Hematopoietic multipotent progenitor cell treated with erythropoietin and hydrocortisone succinate and interleukin-3 and kit ligand, for 15 days (in vitro differentiated cells): ENCODE results near the gene MACC1.
"Not testable (repeated sequence)": the region's sequence is repeated elsewhere in the genome, so short reads cannot be mapped to it uniquely, and the experiment has no call there.

ENCODE experiments used
- DNase-seq: peaks from one replicate; pipeline ENCODE4 v3.0.0-alpha.2; 2015; ENCODE audit warnings: low spot score

MACC1 gene

DNA sequence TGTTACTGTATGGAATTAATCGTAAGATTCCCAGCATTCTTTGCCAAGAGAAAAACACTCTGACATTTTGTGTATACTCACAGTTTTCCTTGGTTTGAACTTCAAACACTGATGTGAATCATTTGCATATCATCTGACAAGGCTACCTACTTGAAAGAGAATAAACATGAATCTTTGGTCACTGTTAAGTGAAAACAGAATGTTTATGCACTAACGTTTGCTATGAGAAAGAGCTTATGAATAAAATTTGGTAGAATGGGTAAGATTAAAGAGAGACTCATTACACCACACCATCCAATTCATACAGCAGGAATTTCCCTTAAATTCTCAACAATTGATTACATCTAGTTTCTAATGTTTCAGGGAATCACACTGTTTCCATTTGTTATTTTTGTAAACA is 46.6 kb downstream of the MACC1 start:
- no peak for DNase-seq

DNA sequence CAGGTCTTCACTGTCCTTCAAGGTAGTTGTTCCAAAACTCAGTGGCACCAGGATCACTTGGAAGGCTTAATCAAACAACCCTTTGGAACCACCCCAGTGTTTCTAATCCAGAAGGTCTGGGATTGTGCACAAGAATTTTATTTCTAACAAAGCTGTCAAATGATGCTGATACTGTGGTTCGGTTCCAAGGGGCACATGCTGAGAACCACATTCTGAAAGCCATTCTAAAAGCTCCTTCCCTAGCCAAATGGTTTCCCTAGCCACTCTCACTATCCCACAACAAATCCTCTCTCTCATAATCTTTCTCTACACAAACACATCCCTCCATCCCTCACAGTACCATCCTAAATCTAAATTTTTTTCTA is 52.1 kb downstream of the MACC1 start:
- no peak for DNase-seq

DNA sequence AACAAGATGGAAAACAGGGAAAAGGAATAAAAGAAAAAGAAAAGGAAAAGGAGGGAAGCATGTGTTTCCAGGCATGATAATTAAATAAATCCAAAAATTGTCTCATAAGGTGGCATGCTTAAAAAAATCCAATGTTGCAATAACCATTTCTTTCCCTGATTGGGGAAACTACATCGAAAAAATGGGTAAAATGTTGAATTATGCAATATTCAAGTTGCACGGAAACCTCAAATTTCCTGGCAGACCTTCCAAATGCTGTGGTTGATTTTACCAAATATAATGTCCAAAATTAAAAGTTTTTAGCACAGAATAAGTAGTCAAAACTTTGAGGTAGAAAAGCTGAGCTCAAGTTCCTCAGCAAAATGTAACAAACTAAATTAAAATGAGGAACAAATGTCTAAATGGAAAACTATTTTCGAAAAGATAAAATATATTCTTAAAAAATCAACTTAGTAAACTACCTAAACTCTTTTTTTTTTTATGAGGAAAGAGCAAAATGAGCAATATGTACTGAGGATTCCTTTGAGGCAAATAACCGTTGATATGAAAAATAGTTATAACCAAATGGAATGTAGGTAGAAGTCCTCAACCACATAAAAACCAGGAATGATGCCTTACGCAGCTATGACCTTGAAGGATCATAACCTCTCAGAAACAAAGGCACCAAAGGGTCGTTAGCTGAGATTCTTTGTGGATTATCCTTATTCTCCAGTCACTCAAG is 52.6 kb downstream of the MACC1 start:
- DNase-seq, result no peak

DNA sequence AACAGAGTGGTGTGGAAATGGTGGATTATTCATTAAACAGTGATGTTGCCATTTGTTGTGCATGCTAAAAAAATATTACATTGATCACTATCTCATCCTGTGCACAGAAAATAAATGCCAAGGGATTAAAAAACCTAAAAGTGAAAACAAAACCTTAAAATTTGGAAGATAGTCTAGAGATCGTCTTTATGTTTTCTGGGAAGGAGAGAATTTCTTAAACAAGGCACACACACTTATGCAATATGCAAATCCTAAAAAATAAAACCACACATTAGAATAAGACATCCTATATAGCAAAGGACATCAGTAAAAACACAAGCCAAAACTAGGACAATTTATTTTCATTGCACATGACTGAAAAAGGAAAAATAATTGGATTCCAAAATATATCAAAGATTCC is 54.5 kb downstream of the MACC1 start:
- no peak for DNase-seq

DNA sequence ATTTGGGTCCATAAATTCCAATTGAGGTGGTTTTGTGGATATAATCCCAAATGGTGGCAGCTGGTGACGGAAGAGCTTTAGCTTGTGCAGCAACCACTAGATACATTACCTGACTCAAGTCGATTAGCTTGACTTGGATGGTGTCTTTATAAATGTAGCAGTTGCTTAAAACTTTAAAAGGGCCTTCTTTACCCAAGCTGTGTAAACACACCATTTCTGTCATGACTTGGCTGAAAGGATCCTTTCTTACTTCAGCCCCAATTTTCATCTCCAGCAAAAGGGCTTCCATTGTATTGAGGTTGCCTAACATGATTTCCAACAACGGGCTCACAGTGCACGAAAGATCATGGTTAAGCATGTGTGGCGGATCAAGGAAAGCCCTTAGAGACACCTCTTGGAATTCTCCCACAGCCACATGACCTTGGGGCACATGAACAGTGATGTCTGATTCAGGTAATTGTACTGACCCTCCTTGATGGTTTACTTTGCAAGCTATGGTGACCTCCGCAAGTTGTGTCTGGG is 57.9 kb downstream of the MACC1 start:
- DNase-seq, result no peak

DNA sequence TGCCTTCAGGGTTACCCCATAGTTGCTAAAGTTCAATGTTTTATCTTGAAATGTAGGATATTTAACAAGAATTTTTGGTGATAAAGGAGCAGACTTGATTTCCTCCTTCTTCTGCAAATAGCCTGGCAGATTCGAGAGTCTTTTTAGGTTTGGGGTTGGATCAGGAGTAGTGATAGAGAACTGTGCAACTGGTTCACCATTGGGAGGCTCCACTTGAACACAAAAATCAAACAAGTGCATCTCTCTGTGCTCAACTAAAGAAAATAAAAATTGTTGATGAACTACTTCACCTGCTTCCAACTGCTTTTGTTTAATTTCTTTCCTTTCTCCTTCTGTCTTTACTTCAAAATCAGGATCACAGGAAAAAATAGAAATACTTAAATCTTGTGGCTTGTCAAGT is 58.5 kb downstream of the MACC1 start:
- no peak for DNase-seq

DNA sequence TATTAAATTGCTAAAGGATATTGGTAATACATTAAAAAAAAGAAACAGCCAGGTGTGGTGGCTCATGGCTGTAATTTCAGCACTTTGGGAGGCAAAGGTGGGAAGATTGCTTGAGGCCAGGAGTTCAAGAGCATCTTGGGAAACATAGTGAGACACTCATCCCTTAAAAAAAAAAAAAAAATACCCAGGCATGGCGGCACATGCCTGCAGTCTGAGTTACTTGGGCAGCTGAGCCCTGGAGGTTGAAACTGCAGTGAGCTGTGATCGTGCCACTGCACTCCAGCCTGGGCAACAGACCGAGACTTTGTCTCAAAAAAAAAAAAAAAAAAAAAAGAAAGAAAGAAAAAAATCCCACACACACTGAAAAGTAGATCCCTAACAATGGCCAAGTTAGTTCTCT is 59.7 kb downstream of the MACC1 start:
- DNase-seq, result no peak

DNA sequence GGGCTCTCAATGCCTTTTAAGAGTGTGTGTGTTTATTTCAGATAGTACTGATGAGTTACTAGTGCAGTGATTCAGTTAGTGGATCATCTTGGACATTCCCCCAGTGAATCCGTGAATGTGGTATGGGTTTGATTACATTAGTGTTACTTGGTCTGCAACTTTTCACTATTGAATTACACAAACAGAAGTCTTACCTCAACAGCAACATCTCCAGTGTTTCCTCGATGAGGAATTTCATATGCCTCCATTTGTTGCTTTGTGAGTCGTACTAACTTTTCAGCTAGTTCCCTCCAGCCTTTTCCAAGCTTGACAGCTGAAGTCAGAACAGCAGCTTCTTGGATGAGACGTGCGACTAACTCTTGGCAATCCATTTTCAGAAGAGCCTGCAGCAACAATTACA is 63.2 kb downstream of the MACC1 start:
- no peak for DNase-seq

DNA sequence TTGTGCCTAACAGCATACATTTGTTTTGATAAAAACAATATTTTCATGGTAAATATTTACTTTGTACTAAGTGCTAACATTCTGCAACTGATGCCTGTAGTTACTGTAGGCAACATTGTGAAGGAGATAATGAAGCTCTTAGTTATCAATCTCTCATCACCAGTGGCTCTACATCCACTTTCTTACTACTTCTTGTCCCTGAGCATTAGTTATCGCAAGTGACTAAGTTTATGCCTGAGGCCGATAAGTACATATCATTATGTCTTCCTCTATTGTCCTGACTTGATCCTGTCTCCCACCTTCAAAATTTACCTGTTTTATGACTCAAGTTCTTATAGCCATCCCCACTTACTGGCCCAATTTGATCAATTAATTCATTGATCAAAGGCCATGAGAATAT is 63.6 kb downstream of the MACC1 start:
- DNase-seq, result no peak

DNA sequence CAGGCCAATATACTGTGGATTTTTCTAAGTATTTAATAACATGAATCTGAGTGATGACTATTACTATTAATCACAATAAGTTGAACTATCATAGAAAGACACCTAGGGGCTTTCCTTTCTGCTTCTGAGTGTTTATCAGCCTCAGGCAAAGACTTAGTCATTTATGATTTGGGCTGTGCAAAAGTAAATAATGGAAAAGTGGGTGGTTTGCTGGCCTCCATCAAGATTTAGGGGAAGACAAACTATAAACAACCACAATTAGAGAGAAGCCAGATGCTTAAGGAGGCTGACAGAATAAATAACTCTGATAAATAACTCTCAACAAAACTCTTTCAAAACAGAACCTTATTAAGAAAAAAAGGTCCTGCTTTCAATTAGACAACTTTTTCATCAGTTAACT is 64.7 kb downstream of the MACC1 start:
- DNase-seq, result no peak

DNA sequence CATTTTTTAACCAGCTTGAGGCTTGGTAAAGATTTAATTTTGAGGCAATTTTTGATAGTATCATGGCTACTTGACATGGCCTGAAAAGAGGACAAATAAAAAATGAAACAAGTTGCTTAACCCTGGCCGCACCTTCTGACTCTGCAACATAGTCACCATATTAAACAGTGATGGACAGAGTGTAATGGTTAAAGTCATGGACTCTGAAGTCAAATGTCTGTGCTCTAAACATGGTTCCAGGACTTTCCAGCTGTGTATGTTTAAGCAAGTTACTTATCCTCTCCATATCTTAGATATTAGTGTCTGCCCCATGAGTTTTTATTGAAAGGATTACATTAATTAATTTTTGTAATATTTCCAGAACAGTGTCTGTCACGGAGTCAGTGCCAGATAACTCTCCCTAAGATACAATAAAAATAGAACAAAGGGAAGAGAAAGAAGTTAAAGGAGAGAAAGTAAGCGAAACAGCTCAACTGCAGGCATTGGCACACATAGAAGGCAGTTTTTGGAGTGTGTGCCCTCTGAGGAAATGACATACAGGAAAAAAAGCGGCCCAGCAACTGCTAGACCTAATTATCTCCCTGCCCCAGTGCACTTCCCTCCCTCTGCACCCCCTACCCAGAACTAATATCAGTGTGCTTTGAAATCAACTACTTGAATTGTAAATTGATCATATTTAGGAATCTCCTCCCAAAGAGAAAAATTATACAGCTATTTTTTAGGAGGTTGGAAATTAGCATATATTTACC is 65.3 kb downstream of the MACC1 start:
- no peak for DNase-seq

DNA sequence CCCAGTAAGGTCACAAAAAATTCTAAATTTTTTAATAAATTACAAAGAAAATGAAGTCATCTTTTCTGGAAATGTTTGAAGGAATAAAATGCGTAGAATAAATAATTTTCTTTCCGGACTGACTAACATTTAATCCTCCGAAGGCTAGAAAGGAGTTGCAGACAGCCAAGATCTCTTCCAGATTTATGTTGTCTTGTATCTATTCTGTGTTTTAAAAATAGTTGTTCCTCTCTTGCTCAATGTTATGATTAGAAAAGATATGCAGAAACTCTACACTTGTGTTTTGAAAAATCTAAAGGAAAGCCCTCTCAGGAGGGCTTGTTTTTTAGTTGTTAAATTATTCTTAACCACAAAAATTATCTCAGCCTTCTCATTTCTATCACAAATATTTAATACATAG is 70.7 kb downstream of the MACC1 start:
- DNase-seq, result no peak

DNA sequence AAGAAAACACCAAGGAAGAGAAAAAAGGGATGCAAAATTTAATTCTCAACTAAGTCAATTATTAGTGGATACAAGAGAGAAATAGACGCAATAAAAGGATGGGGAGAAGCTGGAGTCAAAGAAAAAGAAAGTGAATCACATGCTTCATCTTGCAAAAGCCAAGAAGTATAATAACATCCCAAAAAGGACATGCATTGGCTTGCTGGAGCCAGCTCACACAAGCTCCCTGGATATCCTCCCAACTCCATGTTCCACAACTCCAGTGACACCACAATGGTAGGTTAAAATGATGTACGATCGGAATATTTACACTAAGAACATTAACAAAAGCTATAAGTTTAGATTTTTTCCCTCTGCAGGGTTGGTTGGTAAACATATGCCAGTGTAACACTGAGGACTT is 72.4 kb downstream of the MACC1 start:
- no peak for DNase-seq

DNA sequence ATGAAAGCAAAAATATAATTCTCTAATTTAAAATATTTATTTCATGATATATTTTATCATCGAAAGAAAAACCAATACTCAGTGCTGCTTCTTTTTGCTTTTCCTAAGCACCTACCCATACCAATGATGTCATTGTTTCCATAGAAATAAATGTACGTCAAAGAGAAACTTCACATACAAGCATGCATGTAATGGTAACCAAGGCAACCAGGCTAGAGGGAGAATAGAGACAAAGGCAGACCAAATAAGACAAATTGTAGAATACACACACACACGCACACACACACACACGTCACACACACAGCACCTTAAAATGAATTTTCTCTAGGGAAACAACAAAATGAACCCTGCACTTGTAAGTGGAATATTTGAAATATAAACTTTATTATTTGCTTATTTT is 75.5 kb downstream of the MACC1 start:
- no peak for DNase-seq

DNA sequence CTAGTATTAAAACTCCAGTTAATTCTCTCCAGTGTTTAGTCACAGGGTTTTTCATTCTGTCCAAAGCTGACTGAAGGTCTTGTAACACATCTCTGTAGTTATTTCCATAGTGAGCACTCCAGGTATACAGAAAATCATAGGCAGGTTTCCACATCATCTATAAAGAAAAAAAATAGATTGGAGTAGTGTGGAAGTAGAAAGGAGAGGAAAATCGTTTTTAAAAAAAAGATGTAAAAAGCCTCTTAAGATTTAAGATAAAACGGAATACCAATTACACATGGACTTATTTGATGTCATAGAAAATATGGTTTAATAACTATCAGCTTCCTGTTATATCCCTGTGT is 76.2 kb downstream of the MACC1 start:
- DNase-seq, result no peak

DNA sequence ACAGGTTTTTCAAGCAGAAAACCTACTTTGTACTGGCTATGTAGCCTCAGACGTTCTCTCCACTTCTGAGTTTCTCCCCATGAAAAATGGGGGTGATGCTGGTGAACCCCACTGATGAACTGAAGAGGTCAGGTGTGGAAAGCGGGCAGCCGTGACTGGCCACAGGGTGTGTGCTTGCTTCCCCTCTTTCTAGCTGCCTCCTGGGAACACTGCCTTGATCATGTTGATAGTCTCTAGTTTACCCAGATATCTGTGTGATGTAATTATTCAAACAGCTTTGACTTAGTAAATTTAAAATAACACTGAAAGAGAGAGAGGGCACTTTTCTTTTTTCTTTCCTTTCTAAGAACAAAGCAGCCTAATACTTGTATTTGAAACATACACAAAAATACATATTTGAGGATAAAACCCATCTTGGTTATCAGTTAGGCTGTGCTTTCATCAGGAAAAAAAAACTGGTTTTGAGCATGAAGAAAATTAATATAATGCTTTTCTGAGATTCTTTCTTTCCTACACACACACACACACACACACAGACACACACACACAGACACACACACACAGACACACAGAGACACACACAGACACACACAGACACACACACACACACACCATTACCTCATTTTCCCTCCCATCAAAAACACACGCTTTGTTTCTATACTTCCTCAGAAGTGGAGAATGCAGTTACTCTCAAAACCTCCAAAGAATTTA is 76.7 kb downstream of the MACC1 start:
- no peak for DNase-seq

DNA sequence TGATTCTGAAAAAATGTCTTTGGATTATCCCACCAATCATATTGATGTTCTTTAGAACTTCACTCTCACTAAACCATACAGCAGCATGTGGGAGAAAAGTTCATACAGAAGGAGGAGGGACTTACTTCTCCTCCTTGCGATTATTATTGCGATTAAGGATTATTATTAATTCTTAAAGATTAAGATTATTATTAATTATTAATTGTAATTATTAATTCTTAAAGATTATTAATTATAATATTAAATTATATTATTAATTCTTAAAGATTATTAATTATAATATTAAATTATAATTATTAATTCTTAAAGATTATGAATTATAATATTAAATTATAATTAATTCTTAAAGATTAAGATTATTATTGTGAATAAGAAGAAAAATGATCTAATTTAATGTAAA is 80.5 kb downstream of the MACC1 start:
- DNase-seq, result no peak

DNA sequence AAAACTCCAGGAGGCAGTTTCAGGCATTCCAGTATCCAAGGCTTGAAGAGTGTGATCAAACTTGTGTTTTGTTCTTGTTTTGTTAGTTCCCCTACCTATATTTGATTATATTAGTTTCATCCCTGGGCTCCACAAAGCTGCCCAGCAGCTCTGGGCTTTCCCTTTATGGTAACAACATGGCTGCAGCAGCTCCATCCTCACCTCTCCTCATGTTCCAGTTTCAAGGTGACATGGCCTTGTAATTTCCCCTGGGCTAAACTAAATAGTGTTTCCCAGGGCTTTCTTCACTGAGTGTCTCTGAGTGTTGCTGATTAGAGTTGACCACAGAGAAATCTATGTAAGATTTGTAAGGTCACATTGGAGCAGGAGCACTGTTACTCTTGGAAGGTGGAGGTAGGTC is 83.4 kb downstream of the MACC1 start:
- DNase-seq, result no peak

DNA sequence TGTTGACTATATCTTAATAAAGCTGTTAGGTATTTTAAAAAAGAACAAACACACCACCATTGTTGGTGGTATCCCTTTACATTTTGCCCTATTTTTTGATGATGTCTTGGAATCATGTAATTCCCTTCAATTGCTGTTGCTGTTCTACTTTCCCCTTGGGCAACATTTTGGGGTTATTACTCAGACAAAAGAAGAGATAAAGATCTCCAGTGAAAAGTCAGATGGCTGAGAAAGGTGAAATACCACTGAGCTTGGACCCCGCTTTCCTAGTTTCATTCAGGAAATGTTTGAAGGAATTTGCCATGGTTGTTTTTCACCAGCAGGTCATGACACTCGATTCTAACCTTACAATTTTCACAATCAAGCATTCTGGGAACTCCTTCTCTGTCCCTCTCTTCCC is 84.6 kb downstream of the MACC1 start:
- DNase-seq, result no peak

DNA sequence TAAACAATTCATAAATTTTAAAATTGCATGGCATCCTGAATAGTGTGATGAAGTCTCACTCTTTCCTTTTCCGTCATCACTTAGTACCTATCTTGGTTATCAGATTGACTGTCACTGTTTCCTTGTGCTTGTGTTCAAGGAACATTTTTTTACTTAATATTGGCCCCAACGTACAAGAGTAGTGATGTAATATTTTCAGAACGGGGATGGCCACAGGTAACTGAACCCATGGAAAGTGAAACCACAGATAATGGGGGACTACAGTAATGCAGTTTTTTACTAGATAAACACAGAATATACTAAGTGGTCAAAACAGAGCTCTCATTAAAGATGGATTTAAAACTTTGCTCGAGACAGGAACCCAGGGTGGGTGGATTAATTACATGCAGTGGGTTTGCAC is 85.4 kb downstream of the MACC1 start:
- no peak for DNase-seq

DNA sequence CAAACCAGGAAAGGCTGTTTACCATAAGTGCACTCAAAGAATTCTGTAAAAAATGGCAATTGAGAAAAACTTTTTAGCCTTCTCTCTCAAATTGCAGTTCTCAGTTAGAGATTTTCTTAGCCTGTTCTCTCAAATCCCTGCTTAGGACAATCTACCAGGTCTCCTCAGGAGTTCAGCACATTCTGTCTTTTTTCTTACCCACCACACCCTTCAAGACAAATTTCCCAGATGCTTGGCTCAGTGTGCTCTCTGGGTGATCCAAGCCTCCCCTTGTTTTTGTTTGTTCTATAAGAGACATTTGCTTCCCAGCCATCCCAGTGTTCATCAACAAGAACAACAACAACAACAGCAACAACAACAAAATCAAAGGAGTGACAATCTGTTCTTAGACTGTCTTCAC is 87.3 kb downstream of the MACC1 start:
- DNase-seq, result no peak

DNA sequence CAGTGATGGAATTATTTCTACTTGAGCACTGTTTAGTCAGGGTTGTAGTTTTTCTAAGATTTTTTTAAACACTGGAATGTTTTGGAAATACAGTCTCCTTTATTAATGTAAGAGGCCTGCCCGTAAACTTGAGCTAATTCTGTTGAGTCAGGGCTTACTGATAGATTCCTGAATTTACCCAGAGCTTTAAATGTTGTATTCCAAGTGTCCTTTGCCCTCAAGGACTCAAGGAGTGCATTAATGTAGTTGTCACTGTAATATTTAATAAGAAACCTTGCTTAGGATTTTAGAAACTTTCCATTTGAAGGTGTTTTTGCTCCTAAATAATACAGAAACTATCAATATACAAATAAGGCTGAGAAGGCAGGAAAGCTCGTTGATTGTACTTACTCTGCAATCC is 89.2 kb downstream of the MACC1 start:
- DNase-seq, result no peak

DNA sequence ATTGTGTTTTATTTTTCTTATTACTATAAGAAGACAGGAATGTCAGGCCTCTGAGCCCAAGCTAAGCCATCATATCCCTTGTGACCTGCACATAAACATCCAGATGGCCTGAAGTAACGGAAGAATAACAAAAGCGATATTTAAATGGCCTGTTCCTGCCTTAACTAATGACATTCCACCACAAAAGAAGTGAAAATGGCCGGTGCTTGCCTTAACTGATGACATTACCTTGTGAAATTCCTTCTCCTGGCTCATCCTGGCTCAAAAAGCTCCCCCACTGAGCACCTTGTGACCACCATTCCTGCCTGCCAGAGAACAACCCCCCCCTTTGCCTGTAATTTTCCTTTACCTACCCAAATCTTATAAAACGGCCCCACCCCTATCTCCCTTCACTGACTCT is 91.1 kb downstream of the MACC1 start:
- not testable (repeated sequence) for DNase-seq
